Stomach smooth muscle (tissue), 2 donors: Measurements from ENCODE around the gene OR10C1.

ENCODE experiments used
- H3K27ac ChIP-seq: one replicate; pipeline ENCODE4 v1.7.0; 2013; ENCODE audit warnings: mild to moderate bottlenecking, low read length, inconsistent platforms
- H3K27me3 ChIP-seq, 2 donors: one replicate each; pipeline ENCODE4 v1.7.0; 2013; ENCODE audit warnings: low read length in 2 of 2; ENCODE audit not compliant: insufficient read depth in 2 of 2, control insufficient read depth in 1 of 2
- H3K36me3 ChIP-seq, 2 donors: one replicate each; pipeline ENCODE4 v1.7.0; 2013; ENCODE audit warnings: low read length in 2 of 2; ENCODE audit not compliant: control insufficient read depth in 2 of 2, insufficient read depth in 2 of 2
- H3K4me1 ChIP-seq: one replicate; pipeline ENCODE4 v1.7.0; 2013; ENCODE audit warnings: low read length; ENCODE audit not compliant: control insufficient read depth, insufficient read depth
- H3K4me3 ChIP-seq, 2 donors: one replicate each; pipeline ENCODE4 v1.7.0; 2013; ENCODE audit warnings: low read length in 2 of 2
- H3K9ac ChIP-seq, 2 donors: one replicate each; pipeline ENCODE4 v1.7.0; 2013; ENCODE audit warnings: low read length in 2 of 2, mild to moderate bottlenecking in 1 of 2
- H3K9me3 ChIP-seq, 2 donors: one replicate each; pipeline ENCODE4 v1.7.0; 2013; ENCODE audit warnings: low read length in 2 of 2; ENCODE audit not compliant: control insufficient read depth in 2 of 2
- donor health status: healthy.
- donor health status: Pancreatic carcinoma.

The OR10C1 gene

DNA sequence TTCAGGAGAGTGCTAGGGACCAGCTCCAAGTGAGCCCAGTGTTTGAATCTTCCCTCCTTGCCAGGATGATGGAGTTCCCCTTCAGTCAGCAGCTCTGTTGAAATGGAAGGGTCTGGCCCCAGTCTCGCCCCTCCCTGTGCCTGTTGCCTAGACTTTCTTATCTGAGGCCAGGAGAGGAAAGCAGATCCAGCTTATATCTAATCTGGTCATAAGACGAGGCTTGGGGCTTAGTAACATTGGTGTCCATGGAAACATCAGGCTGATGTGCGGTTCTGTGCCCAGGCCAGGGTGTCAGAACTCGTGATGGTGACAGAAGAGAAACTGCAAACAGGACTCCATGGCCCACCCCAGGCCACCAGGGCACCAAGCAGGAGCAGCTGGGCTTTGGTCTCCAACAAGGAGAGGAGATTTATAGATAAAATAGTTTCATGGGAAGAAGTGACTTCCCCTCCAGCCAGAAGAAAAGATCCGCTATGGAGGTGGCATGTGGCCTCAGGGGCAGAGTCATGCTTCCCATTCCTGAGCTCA, 38.9 kb downstream of the OR10C1 start:
- Histone ChIP-seq H3K27ac (no peak overlapping the region), H3K36me3 (no peaks in the 10 kb centered on the region), H3K9ac (no peak overlapping the region), H3K27me3 (peaks cover 0 to 2% of the 10 kb centered on the region in 2 donors), H3K4me3 (no peak overlapping the region), H3K4me1 (no peaks in the 10 kb centered on the region), H3K9me3 (no peaks in the 10 kb centered on the region)

DNA sequence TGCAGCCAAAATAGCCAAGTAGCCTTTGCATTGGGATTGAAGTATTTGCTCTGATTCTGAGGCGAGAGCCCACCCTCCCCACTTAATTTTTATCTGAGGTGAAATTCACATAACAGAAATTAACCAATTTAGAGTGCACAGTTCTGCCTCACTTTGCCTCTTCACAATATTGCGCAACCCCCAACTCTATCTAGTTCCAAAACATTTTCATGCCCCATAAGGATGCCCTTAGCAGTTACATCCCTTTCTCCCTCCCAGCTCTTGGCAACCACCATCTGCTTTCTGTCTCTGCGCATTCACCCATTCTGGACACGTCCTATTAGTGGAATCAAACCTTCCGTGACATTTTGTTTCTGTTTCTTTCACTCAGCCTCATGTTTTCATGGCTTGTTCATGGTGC, 39.6 kb downstream of the OR10C1 start:
- Histone ChIP-seq H3K27me3 (no peaks in the 10 kb centered on the region), H3K4me3 (no peak overlapping the region), H3K27ac (no peak overlapping the region), H3K36me3 (no peaks in the 10 kb centered on the region), H3K9me3 (no peaks in the 10 kb centered on the region), H3K4me1 (no peaks in the 10 kb centered on the region), H3K9ac (no peak overlapping the region)

GRCh38 chr6:29479560-29479959, 40.5 kb downstream of the OR10C1 start:
- no peak overlapping the region for H3K27ac ChIP-seq
- no peak overlapping the region for H3K9ac ChIP-seq
- no peaks in the 10 kb centered on the region for H3K36me3 ChIP-seq
- no peaks in the 10 kb centered on the region for H3K4me1 ChIP-seq
- no peaks in the 10 kb centered on the region for H3K27me3 ChIP-seq
- no peaks in the 10 kb centered on the region for H3K9me3 ChIP-seq
- H3K4me3 ChIP-seq = no peak overlapping the region

DNA sequence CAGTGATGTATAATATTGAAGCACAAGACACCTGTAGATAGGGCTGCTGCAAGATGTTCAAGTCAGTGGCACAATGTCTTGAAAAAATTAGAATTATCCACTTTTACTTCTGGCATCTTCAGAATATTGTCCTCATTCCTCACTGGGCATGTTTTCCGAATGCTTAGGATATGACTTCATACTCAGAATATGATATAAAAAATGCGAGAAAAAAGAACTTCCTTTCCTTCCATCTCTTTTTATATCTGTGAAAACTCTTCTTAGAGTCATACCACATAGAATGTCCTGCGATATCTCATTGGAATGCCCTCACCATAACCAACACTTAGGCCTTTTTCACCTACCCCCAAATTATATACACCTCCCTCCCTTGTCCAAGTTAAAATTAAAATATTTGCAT, 44.1 kb downstream of the OR10C1 start:
- H3K4me1 ChIP-seq = no peaks in the 10 kb centered on the region
- H3K4me3 ChIP-seq = no peak overlapping the region
- no peak overlapping the region for H3K9ac ChIP-seq
- H3K9me3 ChIP-seq = no peaks in the 10 kb centered on the region
- H3K36me3 ChIP-seq = no peaks in the 10 kb centered on the region
- no peak overlapping the region for H3K27ac ChIP-seq
- H3K27me3 ChIP-seq = no peaks in the 10 kb centered on the region

DNA sequence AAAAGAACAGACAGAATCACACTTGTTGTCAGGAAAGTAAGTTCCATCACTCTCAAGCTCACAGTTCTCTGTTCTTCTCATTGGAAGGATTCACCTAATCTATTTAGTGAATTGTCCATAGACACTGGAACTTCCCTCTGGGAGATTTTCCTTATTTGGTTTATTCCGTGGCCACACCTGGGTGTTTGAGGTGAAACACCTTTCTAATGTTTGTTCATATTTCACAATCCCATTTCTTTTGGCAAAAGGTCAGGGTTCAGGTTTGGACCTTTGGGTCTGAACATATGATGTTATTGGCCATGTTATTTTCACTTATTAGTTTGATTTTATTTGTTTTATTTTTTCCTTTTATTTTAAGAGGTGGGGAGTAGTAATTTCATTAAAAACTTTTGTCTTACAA, 44.6 kb downstream of the OR10C1 start:
- Histone ChIP-seq H3K4me3 (no peak overlapping the region), H3K9ac (no peak overlapping the region), H3K36me3 (no peaks in the 10 kb centered on the region)

DNA sequence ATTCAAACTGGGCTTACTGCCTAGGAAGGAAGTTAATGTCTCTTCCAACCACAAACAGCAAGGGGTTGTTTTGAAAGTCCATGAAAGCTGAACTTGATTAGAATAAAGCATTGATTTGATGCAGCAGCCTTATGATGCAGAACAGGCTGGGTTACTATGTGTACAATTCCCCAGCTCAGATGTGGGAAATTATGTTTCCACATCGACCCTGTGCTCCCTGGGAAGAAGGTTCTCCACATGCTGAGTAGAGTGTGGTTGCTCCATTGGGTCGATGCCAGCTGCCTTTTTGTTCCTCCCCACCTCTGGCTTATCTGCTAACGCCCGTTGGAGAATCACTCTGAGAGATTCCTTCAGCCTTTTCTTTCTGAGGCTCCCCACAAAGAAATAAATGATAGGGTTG, 47.5 kb downstream of the OR10C1 start:
- Histone ChIP-seq H3K4me3 (no peak overlapping the region), H3K27ac (no peak overlapping the region), H3K9me3 (no peaks in the 10 kb centered on the region), H3K9ac (no peak overlapping the region), H3K36me3 (no peaks in the 10 kb centered on the region), H3K4me1 (no peaks in the 10 kb centered on the region), H3K27me3 (no peaks in the 10 kb centered on the region)

More for the DNA sequence above, 44.6 kb downstream of the OR10C1 start:
- Histone ChIP-seq H3K9me3 (no peaks in the 10 kb centered on the region), H3K4me1 (no peaks in the 10 kb centered on the region), H3K27ac (no peak overlapping the region), H3K27me3 (no peaks in the 10 kb centered on the region)

GRCh38 chr6:29487131-29487530, 48.0 kb downstream of the OR10C1 start:
- no peaks in the 10 kb centered on the region for H3K9me3 ChIP-seq
- H3K27me3 ChIP-seq = no peaks in the 10 kb centered on the region
- H3K27ac ChIP-seq = no peak overlapping the region
- no peaks in the 10 kb centered on the region for H3K4me1 ChIP-seq
- no peak overlapping the region for H3K9ac ChIP-seq
- H3K4me3 ChIP-seq = no peak overlapping the region
- no peaks in the 10 kb centered on the region for H3K36me3 ChIP-seq

GRCh38 chr6:29487660-29488059, 48.6 kb downstream of the OR10C1 start, which contains the start of gene MAS1L:
TSS of gene MAS1L (minus strand) at chr6:29487956. CDS start at chr6:29487902, 54 bp downstream.
- no peak within 1 kb of the TSS for H3K4me3 ChIP-seq
- H3K9ac ChIP-seq = no peak within 1 kb of the TSS
- H3K27me3 ChIP-seq = no peaks in the 10 kb centered on the region
- no peak within 1 kb of the TSS for H3K27ac ChIP-seq
- H3K9me3 ChIP-seq = no peaks in the 10 kb centered on the region
- no peaks in the 10 kb centered on the region for H3K4me1 ChIP-seq
- H3K36me3 ChIP-seq = no peaks in the 10 kb centered on the region

DNA sequence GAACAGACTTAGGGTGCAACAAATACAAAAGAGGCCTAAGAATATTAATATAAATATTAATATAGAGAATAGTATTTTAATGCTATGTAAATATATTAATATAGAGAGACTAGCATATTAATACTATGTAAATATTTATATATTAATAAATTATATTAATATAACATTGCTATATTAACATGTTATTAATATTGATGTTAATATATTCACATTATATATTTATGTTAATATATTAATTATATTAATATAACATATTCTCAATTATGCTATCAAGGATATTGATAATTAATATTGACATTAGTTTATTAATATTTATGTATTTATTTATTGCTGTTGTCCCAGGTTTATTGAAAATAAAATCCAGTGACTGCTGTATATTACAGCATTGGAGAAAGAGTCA, 49.8 kb downstream of the OR10C1 start:
- no peaks in the 10 kb centered on the region for H3K4me1 ChIP-seq
- no peak overlapping the region for H3K9ac ChIP-seq
- H3K9me3 ChIP-seq = no peaks in the 10 kb centered on the region
- no peak overlapping the region for H3K27ac ChIP-seq
- no peaks in the 10 kb centered on the region for H3K27me3 ChIP-seq
- H3K36me3 ChIP-seq = no peaks in the 10 kb centered on the region
- H3K4me3 ChIP-seq = no peak overlapping the region

DNA sequence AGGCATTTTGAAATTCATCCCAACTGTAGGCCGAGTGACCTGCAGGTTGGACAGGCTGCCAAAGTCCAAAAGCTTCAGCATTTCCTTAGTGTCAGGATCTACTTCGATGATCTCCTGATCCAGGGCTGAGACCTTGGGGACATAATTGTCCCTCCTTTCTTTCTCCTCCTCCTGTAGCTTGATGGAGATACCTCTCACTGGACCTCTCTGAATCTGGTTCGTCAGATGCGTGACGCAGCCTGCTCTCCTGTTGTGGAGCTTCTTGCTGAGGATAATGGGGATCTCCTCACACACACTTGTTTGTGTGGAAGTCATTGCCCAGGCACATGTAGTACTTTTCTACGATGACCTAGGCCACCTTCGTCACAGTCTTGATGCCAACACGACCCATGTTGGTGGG, 50.2 kb downstream of the OR10C1 start:
- Histone ChIP-seq H3K36me3 (no peaks in the 10 kb centered on the region), H3K27ac (no peak overlapping the region), H3K4me1 (no peaks in the 10 kb centered on the region), H3K4me3 (no peak overlapping the region), H3K9me3 (no peaks in the 10 kb centered on the region), H3K27me3 (no peaks in the 10 kb centered on the region), H3K9ac (no peak overlapping the region)

GRCh38 chr6:29490055-29490454, 50.9 kb downstream of the OR10C1 start:
- no peaks in the 10 kb centered on the region for H3K36me3 ChIP-seq
- H3K4me1 ChIP-seq = no peaks in the 10 kb centered on the region
- H3K9me3 ChIP-seq = no peaks in the 10 kb centered on the region
- no peak overlapping the region for H3K9ac ChIP-seq
- no peak overlapping the region for H3K4me3 ChIP-seq
- H3K27me3 ChIP-seq = no peaks in the 10 kb centered on the region
- H3K27ac ChIP-seq = no peak overlapping the region
